ENCODE data around the gene CEP41. TPM values are rescaled to one million over a fixed set of nuclear protein-coding genes. Genes with fewer than 3 reads are reported as not detected.

The CEP41 gene
- total RNA-seq, 1 donor from 2014 or later = 4.7 TPM

DNA sequence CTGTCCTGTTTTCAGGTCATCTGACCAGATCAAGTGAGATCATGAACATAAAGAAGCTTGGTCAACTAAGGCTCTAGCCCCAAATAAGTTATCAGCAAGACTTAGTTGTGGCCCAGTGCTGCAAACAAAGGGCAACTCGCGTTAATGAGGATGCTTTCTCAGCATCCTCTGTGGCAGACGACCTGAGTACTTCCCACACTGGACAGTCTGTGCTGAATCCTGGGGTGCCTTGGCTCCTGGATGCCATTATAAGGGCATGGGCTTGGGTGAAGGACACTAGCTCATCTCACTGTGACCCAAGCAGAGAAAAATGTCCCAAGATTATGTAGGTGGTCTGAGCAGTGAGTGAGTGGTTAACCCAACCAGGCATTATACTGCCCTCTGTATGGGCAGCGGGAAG lies 82.3 kb downstream of the CEP41 start:
- no peaks in the 10 kb centered on the region for H3K36me3 ChIP-seq
- TF ChIP-seq POLR2AphosphoS5 (IDR thresholded peaks at IDR 0.05; ENCODE audit: insufficient read depth in 1 of 2, low read depth in 1 of 2) = no peak
- TF ChIP-seq POLR2A (IDR thresholded peaks at IDR 0.05) = no peak
- TF ChIP-seq, protein P1, sequence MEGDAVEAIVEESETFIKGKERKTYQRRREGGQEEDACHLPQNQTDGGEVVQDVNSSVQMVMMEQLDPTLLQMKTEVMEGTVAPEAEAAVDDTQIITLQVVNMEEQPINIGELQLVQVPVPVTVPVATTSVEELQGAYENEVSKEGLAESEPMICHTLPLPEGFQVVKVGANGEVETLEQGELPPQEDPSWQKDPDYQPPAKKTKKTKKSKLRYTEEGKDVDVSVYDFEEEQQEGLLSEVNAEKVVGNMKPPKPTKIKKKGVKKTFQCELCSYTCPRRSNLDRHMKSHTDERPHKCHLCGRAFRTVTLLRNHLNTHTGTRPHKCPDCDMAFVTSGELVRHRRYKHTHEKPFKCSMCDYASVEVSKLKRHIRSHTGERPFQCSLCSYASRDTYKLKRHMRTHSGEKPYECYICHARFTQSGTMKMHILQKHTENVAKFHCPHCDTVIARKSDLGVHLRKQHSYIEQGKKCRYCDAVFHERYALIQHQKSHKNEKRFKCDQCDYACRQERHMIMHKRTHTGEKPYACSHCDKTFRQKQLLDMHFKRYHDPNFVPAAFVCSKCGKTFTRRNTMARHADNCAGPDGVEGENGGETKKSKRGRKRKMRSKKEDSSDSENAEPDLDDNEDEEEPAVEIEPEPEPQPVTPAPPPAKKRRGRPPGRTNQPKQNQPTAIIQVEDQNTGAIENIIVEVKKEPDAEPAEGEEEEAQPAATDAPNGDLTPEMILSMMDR (IDR thresholded peaks at IDR 0.05) = no peak
- H3K4me3 ChIP-seq = no peak overlapping the region
- intact Hi-C loops (cut with DNase I) = no loop called here
- H3K9me3 ChIP-seq = no peaks in the 10 kb centered on the region
- H3K27ac ChIP-seq = no peak overlapping the region
- no peak for DNase-seq (ENCODE audit: extremely low spot score in 2 of 2)
- no peaks in the 10 kb centered on the region for H3K27me3 ChIP-seq
- peaks cover 23% of the 10 kb centered on the region for H3K4me1 ChIP-seq

DNA sequence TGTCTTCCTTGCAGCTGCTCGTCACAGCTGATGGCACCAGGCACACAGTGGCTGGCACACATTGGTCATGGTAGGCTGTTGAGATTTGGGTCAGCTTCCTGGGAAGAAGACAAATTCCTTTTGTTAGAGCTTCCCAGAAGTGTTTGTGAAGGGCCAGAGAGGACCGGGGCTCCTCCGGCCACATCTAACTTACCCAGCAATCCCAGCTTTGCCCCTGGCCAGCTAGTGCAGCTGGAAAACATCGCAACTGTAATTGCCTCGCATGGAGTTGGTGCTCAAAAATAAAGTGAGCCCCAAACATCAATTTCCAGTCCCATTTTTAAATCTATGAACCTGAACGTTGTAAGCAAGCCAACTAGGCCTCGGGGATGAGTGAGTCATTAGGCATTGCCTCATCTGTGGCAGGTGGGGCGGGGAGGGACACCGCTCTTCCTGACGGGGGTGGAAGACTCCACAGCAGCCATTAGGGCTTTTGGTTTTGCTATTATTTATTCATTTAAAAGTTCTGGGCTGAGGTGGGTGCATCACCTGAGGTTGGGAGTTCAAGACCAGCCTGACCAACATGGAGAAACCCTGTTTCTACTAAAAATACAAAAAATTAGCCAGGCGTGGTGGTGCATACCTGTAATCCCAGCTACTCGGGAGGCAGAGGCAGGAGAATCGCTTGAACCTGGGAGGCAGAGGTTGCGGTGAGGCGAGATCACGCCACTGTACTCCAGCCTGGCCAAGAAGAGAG lies 83.8 kb downstream of the CEP41 start:
- Histone ChIP-seq H3K36me3 (no peaks in the 10 kb centered on the region), H3K4me3 (no peak overlapping the region), H3K9me3 (no peaks in the 10 kb centered on the region), H3K4me1 (peaks cover 37% of the 10 kb centered on the region), H3K27me3 (no peaks in the 10 kb centered on the region), H3K27ac (peak overlapping the region; percentile 79)
- no peak for DNase-seq (ENCODE audit: extremely low spot score in 2 of 2)
- TF ChIP-seq POLR2AphosphoS5 (IDR thresholded peaks at IDR 0.05; ENCODE audit: insufficient read depth in 1 of 2, low read depth in 1 of 2) = peak in 1 of 2 donors; percentile 69
- TF ChIP-seq, protein P1 (IDR thresholded peaks at IDR 0.05) = no peak
- intact Hi-C loops (cut with DNase I) = no loop called here

GRCh38 chr7:130356121-130356875 lies 84.5 kb downstream of the CEP41 start:
- peaks cover 43% of the 10 kb centered on the region for H3K4me1 ChIP-seq
- no peaks in the 10 kb centered on the region for H3K9me3 ChIP-seq
- peak overlapping the region; percentile 79 for H3K27ac ChIP-seq
- TF ChIP-seq POLR2A (IDR thresholded peaks at IDR 0.05) = no peak
- TF ChIP-seq POLR2AphosphoS5 (IDR thresholded peaks at IDR 0.05; ENCODE audit: insufficient read depth in 1 of 2, low read depth in 1 of 2) = peak; percentile 34 to 39
- H3K4me3 ChIP-seq = no peak overlapping the region
- no peaks in the 10 kb centered on the region for H3K27me3 ChIP-seq
- no peaks in the 10 kb centered on the region for H3K36me3 ChIP-seq
- DNase-seq (ENCODE audit: extremely low spot score in 2 of 2) = no peak
- intact Hi-C loops (cut with DNase I) = no loop called here

DNA sequence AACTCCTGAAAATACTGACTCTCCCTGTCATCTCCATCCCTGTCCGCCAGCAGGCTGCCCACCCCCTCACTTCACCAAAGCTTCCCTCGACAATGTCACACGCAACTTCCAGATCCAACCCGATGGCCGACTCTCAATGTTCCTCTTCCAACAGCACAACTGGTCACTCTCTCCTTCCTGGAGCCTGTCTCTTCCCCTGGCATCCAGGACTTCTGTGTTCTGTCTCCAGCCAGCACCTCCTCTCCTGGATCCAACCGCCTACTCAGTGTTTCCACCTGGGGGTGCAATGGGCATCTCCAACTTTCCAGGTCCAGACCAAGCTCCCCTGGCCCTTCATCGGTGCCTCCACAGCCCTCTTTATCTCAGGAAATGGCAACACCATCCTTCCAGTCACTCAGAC lies 87.6 kb downstream of the CEP41 start:
- Histone ChIP-seq H3K27ac (peak overlapping the region; percentile 85), H3K4me1 (peaks cover 57% of the 10 kb centered on the region), H3K9me3 (no peaks in the 10 kb centered on the region), H3K36me3 (no peaks in the 10 kb centered on the region), H3K4me3 (no peak overlapping the region), H3K27me3 (no peaks in the 10 kb centered on the region)
- intact Hi-C loops (cut with DNase I) = no loop called here
- no peak for DNase-seq (ENCODE audit: extremely low spot score in 2 of 2)
- TF ChIP-seq, protein P1 (IDR thresholded peaks at IDR 0.05) = no peak
- TF ChIP-seq POLR2AphosphoS5 (IDR thresholded peaks at IDR 0.05; ENCODE audit: insufficient read depth in 1 of 2, low read depth in 1 of 2) = no peak
- no peak for TF ChIP-seq POLR2A (IDR thresholded peaks at IDR 0.05)

DNA sequence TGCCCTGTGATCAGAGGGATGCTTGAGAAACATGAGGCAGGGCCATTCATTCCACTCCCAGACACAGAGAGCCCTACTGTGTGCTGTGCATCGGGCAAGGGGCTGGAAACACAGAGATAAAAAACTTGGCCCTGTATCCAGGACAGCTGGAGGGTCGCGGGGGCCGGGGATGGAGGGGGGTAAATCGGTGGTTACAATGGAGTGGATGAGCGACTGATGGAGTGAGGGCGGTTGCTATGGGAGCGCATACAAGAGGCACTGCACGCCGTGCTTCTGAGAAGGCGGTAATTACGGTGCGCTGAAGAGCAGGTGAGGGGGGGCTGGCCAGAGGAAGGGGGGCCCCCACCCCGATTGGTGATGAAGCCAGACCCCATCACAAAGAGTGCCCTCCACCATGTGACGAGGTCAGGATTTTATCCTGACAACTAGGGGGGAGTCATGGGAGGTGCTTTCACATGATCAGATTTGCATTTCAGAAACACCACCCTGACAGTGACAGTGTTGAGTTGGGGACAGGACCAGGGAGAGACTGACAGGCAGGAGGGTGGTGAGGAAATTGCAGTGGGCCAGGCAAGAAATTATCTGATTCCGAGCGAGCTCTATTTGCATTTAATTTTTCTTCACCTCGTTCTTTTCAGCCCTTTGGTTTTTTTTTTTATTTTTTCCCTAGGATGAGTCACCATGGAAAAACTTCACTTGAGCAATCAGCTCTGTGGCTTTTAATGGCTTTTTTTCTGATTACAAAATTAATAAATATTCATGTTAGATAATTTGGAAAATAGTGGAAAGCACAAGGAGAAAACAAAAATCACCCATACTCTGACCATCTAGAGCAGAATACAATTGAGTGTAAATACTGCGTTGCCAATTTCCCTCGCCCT lies 88.4 kb downstream of the CEP41 start:
- peak overlapping the region; percentile 85 for H3K27ac ChIP-seq
- H3K4me3 ChIP-seq = no peak overlapping the region
- intact Hi-C loops (cut with DNase I) = no loop called here
- no peak for DNase-seq (ENCODE audit: extremely low spot score in 2 of 2)
- H3K27me3 ChIP-seq = no peaks in the 10 kb centered on the region
- no peaks in the 10 kb centered on the region for H3K36me3 ChIP-seq
- no peaks in the 10 kb centered on the region for H3K9me3 ChIP-seq
- peaks cover 55% of the 10 kb centered on the region for H3K4me1 ChIP-seq
- no peak for TF ChIP-seq POLR2A (IDR thresholded peaks at IDR 0.05)
- peak; percentile 29 to 65 for TF ChIP-seq POLR2AphosphoS5 (IDR thresholded peaks at IDR 0.05; ENCODE audit: insufficient read depth in 1 of 2, low read depth in 1 of 2)
- TF ChIP-seq, protein P1 (IDR thresholded peaks at IDR 0.05) = no peak

Data from vagina (tissue), 2 donors.